Vagina (tissue), 2 donors: ENCODE results near the gene ABCD4.

Experiments
- POLR2A ChIP-seq, 2 donors: fragments of 450-650 bp; IDR thresholded peaks; one replicate each; pipeline ENCODE4 v1.6.1; 2017; ENCODE audit warnings: antibody characterized with exemption in 2 of 2, mild to moderate bottlenecking in 2 of 2, moderate library complexity in 2 of 2
- TF ChIP-seq, protein P1 (sequence below), 3 experiments: fragments of 450-650 bp in 2 of 3; fragments of 200-600 bp in 1 of 3; sonication (generic) in 1 of 3; IDR thresholded peaks; one replicate each; pipeline ENCODE4 v1.5.1; 2017 to 2019; ENCODE audit warnings: antibody characterized with exemption in 3 of 3, mild to moderate bottlenecking in 2 of 3, moderate library complexity in 2 of 3

DNA sequence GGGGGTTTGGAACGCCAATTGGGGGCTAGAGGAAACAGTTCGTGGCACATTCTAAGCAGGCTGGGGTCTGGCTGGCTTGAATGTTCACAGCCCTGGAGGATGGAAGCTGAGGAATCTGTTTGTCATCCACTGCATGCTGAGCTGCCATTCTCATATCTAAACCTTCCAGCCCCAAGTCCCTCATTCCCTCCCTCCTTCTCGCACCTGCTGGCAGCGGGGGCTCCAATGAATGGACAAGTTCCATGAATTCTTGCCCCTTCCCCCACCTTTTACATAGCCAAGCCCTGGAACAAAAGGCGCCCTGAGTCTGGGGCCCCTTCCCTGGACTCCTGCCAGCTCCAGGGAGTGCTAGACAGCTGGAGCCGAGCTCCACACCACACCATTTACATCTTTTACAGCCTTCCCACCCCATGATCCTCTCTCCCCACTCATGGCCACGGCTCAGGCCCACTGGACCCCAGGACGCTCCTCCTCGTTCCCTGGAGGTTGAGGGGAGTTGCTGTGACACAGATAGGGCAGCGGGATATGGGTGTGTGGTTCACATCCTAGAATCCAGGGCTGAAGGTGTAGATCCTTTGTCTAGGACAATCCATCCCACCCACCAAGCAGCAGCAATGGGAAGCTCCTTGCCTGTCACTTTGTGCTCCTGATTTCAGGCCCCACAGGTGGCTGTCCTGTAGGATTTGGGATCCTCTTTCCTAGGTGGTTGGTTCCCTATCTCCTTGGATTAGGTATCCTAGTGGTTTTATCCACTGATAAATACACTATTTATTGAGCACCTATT, 23.8 kb upstream of the ABCD4 start:
- TF ChIP-seq, protein P1, sequence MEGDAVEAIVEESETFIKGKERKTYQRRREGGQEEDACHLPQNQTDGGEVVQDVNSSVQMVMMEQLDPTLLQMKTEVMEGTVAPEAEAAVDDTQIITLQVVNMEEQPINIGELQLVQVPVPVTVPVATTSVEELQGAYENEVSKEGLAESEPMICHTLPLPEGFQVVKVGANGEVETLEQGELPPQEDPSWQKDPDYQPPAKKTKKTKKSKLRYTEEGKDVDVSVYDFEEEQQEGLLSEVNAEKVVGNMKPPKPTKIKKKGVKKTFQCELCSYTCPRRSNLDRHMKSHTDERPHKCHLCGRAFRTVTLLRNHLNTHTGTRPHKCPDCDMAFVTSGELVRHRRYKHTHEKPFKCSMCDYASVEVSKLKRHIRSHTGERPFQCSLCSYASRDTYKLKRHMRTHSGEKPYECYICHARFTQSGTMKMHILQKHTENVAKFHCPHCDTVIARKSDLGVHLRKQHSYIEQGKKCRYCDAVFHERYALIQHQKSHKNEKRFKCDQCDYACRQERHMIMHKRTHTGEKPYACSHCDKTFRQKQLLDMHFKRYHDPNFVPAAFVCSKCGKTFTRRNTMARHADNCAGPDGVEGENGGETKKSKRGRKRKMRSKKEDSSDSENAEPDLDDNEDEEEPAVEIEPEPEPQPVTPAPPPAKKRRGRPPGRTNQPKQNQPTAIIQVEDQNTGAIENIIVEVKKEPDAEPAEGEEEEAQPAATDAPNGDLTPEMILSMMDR (IDR thresholded peaks at IDR 0.05), result no peak
- no peak for TF ChIP-seq POLR2A (IDR thresholded peaks at IDR 0.05)
